CD4-positive, alpha-beta T cell treated with Interleukin-12 subunit alpha and Interleukin-12 subunit beta, for 1 hour (primary cell): Measurements from ENCODE around the gene TENT5A.
"Not testable (repeated sequence)": the region's sequence is repeated elsewhere in the genome, so short reads cannot be mapped to it uniquely, and the experiment has no call there.

Source experiments
- DNase-seq: peaks from one replicate; pipeline ENCODE4 v3.0.0-alpha.2; 2020

The TENT5A gene

DNA sequence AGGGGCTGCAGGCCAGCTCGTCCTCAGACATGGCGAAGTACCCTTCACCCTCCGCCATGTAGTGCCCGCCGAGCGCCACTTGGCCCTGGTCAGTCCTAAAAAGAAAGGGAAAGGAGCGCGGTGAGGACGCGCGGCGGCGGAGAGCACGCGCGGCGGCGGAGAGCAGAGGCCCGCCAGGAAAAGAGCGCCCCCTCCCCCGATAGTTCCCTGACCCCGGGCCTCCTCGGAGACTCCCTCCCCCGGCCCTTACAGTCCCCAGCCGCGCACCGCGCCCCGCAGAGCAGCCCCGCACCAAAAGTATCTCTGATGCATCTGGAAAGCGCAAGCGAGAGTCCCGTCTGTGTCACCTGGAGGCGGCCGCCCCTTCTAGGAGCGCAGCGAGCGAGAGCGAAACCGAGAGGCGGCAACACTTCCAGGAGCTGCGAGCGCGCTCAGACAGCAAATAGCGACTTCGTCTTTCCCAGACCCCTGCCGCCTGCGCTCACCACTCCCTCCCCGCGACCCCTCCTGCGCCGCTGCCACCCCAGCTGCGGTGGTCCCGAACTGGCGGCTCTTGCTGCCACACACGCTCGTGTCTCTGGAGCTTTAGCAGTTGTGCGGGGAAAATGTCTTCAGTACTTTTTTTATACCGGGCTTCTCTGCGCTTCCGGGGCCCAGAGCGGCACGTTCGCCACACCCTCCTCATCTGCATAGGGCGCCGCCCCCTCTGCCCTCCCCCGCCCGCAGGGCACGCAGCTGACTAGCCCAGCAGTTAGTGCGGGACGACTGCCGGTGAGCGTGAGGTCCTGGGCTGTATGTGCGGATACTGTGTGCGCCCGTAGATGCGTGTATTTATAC, at the start of gene TENT5A:
Gene TENT5A (minus strand): TSS at position 598 of the 837 bp plus-strand sequence. CDS start 540 bp downstream, at position 58.
- peak; percentile 84 for DNase-seq

DNA sequence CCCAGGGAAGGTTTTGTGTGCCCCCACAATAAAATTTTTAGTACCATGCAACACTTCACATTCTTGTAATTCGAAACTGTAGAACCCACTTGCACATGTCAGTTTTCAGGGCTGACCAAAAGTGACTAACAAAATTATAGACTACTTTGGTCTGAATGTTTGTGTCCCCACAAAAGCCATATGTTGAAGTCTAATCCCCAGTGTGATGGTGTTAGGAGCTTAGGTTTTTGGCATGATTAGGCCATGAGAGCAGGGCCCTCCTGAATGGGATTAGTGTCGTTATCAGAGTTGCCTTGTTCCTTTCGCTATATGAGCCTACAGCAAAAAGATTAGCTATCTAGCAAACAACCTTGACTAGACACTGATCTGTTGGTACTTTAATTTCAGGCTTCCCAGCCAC, 49.0 kb upstream of the TENT5A start:
- no peak for DNase-seq

DNA sequence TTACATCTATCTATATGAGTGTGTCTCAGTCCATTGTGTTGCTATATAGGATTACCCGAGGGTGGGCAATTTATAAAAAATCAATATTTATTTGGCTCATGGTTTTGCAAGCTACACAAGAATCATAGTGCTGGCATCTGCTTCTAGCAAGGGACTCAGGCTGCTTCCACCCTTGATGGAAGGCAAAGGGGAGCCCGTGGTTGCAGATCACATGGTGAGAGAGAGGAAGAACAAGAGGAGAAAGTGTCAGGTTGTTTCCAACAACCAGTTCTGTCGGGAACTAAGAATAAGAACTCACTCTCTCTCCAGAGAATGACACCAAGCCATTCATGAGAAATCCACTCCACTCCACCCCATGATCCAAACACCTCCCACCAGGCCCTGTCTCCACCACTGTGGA, 48.2 kb upstream of the TENT5A start:
- no peak for DNase-seq

DNA sequence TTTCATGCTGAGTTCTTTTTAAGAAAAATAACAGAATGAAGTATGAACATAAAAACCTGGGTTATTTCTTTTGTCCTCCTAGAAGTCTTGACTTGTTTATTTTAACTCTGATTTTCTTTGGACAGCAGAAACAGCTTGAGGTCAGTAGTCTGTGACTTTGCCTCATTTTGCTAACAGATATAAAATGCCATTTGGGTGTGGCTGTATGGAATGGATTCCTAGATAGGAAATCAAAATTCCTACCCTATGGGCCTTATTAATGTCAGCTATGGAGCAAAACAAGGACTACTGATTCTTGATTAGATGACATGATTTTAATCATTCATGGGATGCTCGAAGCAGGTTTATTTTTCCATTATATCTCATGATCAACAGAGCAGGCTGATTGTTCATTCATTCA, 46.8 kb upstream of the TENT5A start:
- DNase-seq = no peak

DNA sequence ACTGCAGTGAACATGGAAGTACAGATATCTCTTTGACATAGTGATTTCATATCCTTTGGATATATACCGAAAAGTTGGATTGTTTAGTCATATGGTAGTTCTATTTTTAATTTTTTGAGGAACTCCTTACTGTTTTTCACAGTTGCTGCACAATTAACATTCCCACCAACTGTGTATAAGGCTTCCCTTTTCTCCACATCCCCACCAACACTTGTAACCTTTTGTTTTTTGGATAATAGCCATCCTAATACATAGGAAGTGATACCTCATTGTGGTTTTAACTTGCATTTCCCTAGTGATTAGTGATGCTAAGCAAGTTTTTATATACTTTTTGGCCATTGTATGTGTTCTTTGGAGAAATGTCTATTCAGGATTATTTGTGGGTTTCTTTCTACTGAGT, 45.1 kb upstream of the TENT5A start:
- no peak for DNase-seq

DNA sequence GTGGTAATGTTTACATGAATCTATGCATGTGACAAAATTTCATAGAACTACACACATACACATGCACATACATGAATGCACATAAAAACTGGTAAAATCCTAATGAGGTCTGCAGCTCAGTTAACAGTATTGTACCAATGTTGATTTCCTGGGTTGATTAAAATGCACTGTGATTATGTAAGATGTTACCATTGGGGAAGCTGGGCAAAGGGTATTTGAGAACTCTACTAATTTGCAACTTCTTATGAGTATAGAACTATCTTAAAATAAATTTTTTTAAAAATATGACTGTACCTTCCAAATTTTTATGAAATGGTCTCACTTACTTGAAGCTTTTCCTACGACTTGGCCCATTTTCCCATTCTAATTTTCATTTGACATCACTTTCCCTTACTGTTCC, 43.4 kb upstream of the TENT5A start:
- no peak for DNase-seq

DNA sequence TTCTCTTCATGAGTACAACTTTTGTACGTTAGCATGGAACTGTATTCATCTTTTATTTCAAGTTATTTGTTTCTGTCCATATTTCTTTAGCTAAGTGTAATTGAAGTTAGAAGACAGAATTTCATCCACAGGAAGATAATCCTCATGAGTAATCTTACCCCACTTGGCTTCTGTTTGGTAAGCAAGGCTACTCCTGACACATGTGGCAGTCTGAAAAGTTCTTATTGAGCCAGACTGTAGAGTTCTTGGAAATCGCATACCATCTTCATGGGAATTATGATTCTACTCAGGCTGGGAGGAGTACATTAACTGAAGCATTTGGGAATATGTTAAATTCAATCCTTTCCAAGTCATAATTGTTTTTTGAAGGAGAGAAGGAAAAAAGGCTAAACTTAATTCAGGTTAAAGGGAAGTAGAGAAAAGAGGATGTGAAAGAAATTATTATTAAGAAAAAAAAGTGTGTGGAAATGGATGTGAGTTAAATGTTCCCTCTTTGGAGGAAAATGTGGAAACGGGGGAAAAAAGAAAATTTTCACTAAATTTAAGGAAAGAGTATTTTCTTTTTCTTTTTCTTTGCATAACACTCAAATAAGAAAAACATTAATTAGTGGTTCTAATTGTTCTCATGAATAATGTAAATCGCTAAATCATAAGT, 41.5 kb upstream of the TENT5A start:
- DNase-seq = no peak

DNA sequence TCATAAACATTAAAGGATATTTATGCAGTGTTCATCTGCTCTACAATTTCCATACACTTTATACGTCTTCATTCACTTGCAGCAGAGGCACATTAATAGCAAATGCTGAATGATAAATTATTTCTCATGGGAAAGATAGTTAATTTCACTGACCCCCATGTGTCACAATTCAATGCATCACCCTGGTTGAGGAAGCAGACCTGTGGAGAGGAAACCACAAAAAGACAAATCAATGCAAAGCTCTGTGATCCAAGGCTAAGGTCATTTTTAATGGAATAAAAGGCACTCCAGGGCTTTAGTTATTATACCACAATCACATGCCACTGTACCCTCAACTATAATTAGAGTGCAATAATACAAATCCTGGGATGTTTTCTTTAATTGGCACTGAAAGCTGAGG, 40.3 kb upstream of the TENT5A start:
- DNase-seq = no peak

DNA sequence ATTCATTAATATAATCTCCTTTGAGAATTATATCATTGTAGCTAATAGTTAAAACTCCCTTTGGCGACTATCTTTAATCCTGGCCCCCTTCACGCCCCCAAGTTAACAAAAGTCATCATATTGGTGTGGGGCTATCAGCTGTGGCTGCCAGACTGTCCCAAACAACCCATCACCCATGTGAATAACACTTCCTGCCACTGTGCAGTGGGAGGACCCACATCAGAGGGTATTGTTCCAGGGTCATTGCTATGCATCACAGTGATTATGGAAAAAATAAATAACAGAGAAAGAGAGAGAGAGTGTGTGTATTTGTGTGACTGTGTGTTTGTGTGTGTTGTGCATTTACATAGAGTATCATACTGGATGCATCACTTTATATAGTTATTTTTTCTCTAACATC, 39.3 kb upstream of the TENT5A start:
- no peak for DNase-seq

DNA sequence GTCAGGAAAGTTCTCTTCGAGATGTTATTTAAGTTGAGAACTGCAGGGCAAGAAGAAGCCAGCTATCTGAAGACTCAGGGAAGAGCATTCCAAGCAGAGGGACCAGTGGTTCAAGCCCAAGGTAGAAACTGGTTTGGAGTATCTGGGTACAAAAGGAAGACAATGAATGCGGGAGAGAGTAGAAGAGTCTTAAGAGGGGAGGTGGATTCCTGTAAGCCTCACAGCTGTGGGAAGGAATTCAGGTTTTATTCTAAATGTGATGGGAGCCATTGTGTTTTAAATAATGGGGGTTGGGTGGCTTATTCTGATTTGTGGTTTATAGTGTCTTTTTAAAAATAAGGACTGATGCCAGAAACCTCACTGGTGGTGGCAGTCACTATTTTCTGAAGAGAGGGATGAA, 37.6 kb upstream of the TENT5A start:
- no peak for DNase-seq

DNA sequence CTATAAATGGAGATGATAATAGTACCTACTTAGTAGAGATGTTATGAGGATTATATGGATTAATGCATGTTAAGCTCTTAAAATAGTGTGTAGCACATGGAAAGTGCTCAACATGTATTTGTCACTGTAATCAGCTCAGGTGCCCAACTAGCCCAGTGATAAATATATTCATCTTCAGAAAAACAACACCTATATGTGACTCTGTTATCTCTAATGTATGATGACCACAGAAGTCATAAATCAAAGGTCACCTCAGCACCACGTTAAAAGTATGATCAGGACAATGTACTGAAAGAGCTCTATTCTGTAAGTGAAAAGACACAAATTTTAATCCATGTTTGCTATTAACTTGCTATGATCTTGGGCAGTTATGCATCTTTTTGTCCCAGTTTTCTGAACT, 36.8 kb upstream of the TENT5A start:
- no peak for DNase-seq

DNA sequence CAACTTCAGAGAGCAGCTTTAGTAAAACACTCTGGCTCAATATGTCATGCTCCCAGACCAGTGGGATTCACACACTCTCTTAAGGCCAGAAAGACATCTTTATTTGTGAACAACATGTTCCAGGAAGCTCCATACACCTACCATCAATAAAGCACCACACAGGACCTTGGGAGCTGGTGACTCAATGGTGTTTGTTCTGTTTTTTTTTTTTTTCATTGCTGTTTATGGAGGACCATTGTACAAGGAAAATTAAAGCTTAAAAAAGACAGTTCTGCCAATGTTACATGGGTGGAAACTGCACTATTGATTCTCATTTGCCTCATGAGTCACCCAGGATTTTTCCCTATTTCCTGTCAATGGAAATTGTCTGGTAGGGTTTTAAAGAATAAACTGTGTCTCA, 36.3 kb upstream of the TENT5A start:
- no peak for DNase-seq

DNA sequence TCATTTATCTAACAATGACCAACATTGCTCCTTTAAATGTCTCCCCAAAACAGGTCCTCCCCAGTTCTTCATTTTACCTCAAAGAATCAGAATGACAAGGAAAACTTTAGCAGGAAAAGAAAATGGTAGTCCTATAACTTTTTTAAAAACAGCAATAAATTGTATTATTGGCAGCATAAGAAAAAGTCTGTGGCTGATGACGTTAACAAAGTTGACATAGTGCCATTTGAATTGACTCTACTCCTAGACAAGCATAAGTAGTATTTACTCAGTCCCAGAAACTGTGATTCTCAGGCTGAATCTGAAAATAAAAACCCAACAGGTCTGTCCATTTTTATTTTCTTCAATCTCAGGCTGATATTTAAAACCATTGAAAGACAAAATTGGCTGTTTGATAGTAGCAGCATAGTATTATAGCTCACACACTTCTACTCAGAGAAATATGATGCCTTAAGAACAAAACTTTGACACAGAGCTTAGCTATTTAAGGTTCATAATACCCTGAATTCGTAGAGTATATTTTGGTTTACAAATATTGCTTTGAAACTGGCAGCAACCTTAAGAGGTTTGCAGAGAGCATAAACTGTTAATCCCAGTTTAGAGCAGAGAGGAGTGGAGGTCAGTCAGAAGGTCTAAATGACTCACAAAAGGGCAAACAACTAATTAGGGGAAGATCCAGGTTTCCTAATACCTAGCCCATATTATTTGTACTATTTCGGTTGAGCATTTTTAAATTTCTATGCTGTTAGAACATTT, 35.0 kb upstream of the TENT5A start:
- no peak for DNase-seq

DNA sequence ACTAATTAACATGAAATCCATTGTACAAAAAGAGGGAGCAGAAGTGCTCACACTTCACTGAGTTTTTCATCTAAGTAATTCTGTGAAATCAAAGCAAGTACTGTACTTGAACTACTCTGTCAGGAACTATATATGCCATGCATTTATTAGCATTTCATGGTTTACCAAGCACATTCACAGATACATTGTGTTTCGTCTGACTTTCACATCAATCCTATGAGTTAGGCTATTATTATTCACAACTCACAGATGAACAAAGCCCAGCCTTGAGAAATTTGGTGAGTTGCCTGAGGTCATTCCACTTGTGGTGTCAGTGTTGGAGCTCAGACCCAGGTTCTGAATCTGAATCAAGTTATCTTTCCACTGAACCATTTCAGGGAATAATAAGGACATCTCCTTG, 33.7 kb upstream of the TENT5A start:
- no peak for DNase-seq

DNA sequence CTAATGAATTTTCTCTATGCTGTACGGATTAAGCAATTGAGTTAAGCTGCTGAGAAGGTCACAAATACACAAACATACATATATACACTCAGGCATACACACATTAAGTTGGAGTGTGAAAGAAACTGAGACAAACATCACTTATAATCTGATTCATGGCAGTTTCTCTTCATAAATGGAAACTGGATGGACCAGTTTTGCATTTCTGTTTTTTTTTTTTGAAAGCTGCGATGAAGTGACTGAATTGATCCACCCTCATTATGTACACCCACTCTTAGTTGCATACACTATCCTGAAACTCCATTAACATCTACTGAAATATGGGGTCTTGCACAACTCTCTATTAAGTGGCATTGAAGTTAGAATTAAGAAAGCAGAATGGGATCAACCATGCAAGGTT, 32.9 kb upstream of the TENT5A start:
- DNase-seq = no peak

DNA sequence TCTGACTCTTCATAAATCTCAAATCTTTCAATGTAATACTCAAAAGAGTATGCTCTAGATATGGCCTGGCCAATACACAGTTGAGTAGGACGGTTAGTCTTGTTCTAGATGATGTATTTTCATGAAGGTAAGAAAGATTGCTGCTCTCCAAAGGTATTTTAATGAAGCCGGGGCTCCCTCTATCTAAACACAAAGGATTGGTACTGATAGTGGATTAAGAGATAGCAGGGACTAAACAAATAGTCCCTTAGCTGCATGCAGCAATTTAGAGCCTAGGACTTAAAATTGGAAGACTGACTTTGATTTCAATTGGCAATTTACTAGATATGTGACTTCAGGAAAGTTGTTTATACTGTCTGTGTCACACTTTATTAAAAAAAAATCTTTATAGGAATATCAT, 31.4 kb upstream of the TENT5A start:
- DNase-seq = no peak

DNA sequence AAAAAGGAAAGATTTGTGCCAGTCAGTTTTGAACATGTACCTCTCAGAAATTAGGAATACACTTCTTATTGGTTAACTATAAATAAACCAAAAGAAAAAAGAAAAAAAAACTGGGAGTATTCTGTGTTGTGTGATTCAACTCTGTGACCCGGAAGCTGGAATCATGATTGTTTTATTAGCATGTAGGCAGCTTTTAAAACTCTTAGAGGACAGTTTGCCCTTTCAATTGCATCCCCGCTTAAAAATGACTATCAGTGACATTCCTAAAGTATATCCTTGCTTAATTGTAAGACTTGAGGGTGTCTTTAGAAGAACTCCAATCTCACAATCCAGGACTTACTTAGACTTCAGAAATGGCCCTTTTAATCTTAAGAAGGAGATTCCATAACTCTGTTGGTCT, 29.1 kb upstream of the TENT5A start:
- no peak for DNase-seq

DNA sequence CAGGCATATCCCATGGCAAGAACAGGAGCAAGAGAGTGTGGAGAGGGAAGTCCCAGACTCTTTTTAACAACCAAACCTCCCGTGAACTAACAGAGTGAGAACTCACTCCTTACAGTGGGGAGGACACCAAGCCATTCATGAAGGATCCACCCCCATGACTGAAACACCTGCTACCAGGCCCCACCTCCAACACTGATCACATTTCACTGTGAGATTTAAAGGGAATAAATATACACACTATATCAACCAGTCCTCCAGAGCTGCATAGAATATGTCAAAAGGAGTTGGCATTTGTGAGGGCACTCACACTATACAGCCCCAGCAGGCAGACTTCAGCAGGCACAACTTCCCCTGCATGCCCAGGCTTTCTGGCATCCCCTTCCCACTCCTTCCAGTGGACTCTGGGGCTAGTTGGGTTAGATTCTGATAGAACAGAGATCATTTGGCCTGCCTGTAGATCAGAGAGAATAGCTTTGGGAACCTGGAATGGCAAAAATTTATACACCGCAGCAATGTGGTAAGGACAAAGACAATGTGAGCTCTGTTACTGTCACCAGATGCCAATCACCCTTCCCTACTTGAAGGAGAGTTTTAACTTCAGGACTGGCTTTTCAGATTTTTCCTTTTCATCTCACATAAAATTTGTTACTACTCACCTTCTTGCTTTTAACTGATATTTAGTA, 25.2 kb upstream of the TENT5A start:
- no peak for DNase-seq

DNA sequence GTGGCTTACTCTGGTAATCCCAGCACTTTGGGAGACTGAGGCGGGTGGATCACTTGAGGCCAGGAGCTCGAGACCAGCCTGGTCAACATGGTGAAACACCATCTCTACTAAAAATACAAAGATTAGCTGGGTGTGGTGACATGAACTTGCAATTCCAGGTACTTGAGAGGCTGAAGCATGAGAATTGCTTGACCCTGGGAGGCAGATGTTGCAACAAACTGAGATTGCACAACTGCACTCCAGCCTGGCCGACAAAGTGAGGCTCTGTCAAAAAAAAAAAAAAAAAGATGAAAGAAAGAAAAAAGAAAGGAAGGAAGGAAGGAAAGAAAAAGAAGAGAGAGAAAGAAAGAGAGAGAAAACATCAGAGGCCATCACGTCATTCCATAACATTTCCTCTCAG, 23.7 kb upstream of the TENT5A start:
- not testable (repeated sequence) for DNase-seq

DNA sequence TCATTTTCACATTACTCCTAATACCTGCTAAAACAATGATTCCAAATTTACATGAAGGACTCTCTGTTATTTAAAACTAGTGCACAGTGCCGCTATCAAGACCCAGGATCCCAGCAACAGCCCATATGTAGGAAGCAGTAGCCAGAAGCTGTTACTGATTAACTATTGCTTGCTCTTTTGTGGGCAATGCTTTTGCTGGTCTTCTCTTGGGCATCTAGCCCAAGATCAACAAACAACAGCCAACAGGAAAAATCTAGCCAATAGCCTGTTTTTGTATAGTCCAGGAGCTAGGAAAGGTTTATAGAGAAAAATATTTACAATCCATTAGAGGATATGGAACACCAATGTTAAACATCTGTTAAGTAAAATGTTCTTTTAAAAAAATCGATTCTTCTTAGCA, 22.1 kb upstream of the TENT5A start:
- no peak for DNase-seq

DNA sequence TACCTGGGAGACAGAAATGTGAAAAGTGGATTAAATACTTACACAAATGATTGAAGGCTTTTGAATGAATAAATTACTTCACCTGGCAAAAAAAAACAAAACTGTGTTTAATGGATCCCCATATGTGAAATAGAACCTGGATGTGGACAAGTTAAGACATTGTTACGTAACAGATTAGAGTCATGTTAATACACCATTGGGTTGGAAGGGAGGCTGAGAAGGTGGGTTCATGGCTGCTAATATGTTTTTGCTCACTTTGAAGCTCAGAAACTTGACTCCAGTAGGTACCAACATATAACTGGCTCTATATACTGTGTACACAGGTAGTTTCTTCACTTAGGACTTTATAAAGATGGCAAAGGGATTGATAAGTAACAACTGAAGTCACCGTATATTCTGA, 21.4 kb upstream of the TENT5A start:
- DNase-seq = no peak

DNA sequence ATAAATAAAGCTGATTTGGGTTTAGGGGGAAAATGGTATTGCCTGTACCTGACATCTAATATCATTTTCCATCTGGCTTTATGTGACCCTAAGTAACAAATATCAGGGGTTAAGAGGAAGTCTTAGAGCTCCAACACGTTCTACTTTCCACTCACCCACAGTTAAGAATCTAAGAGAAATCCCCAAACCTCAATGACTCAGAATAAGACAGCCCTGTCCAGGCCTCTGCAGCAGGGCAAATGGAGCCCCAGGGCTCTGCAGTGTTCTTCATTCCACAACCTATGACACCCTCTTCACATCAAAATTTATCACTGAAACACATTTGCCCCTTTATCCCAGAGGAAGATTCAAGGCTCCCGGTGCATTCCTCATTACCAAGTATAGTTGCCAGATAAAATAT, 20.3 kb upstream of the TENT5A start:
- no peak for DNase-seq

DNA sequence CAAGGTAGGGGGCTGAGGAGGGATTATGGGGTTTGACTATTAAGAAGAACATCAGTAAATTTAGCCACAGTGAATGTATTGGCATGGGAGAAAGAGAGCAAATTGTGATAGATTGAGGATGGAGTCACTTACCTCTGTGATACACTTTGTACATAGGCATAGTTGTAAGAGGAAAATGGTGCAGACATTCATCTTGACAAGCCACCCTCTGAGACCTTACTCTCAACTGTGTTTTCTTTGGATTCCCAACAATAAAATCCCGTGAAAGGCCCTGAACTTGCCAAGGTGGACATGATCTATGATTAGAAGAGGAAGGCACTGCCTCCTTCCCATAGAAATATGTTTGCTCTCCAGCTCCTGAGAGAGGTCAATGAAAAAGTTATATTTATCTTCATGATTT, 18.6 kb upstream of the TENT5A start:
- DNase-seq = no peak
